HG02885 (cell line): ENCODE measurements around the gene SRBD1.
A peak's percentile ranks its signal among the peaks of the same experiment; 100 is the strongest.

ENCODE experiments used
- ATAC-seq: cut with Tn5 transposase; IDR thresholded peaks from one replicate; pipeline ENCODE4 v1.9.1; 2021; ENCODE audit warnings: mild to moderate bottlenecking; ENCODE audit not compliant: unreplicated experiment, poor library complexity

Gene SRBD1

DNA sequence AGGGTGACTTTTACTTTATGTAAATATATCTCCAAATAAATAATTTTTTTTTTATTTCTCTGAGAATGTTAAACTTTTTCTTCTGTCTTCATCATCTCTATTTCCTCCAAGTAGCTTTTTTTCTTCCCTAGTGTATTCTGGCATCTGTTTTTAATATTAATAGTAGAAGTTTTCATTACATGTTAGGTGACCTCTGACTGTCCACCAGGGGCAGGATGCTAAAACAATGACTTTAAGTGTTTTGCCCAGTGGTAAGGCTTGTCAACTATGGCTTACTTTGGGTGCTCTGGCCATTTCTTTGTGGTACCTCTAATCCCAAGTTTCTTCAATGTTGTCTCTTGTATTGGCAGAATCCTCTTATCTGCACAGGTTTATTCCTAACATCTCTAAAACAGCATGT, 127.1 kb downstream of the SRBD1 start:
- no peak for ATAC-seq

DNA sequence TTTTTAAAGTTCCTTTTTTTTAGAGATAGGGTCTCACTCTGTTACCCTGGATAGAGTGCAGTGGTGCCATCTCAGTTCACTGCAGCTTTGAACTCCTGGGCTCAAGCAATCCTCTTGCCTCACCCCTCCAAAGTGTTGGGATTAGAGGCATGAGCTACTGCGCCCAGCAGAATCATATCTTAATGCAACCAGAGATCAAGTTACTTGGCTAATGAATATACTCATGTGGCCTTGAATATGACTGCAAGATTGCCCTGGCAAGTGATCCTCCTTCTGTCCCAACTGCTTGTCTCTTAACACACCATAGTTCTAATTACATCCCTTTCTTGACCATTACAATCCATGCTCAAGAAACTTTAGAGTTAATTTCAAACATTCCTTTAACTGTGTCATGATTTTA, 133.5 kb downstream of the SRBD1 start:
- no peak for ATAC-seq

DNA sequence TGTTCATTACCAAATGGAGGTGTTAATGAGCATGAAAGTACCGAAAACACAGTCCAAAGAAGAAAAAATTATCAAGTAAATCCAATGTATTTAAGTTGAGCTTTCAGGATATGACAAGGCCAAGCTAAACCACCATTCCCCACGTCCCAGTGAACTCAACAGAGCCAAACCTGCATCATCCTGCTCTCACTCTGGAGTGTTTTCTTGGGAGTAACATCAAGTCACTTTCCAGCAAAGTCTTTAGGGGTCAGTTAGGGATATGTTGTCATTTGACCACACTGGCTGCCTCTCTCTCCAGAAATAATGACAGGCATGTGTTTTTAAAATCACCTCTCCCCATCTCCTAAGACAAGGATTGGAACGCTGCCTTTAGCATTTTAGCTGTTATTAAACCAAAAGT, 140.5 kb downstream of the SRBD1 start:
- no peak for ATAC-seq

- ATAC-seq, result peak; percentile 51
Measured at GRCh38 chr2:45469314-45470099, 141.6 kb downstream of the SRBD1 start.

GRCh38 chr2:45468279-45468678, 142.8 kb downstream of the SRBD1 start:
- ATAC-seq, result no peak

DNA sequence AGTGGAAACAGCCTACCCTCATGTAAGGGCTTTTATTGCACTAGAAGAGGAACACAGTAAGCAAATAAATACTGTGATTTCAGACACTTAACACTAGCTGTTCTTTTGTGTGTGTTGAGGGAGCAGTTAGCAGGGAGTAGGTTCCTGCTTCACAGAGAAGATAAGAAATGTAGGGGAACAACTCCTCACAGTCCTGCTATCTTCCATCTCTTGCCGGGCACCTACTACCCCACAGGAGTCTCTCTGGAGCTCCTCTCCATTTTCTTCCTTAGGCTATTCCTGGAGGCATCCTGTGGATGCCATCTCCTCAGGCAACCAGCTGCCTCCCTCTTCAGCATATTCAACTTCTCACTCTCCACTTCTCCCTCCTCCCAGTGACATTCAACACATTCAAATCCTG, 145.0 kb downstream of the SRBD1 start:
- no peak for ATAC-seq

GRCh38 chr2:45460825-45461224, 150.2 kb downstream of the SRBD1 start:
- ATAC-seq, result no peak

DNA sequence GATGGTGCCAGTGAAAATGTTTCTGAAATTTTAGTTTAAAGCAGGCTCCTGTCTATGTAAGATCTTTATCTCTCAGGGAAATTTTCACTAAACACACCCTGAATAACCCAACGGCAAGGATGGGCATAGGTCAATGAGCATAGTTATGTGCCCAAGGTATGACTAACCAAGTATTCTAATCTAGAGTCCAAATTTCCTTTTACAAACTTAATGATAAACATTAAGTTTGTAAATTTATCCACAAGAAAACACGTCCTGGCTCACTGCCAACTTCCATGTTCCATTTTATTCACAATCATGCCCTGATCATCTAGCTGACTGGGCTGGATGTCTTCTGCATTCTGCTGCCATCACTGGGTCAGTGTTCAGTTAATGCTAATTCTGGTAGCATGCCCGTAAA, 151.2 kb downstream of the SRBD1 start:
- no peak for ATAC-seq

GRCh38 chr2:45458909-45459563, 152.0 kb downstream of the SRBD1 start:
- no peak for ATAC-seq

DNA sequence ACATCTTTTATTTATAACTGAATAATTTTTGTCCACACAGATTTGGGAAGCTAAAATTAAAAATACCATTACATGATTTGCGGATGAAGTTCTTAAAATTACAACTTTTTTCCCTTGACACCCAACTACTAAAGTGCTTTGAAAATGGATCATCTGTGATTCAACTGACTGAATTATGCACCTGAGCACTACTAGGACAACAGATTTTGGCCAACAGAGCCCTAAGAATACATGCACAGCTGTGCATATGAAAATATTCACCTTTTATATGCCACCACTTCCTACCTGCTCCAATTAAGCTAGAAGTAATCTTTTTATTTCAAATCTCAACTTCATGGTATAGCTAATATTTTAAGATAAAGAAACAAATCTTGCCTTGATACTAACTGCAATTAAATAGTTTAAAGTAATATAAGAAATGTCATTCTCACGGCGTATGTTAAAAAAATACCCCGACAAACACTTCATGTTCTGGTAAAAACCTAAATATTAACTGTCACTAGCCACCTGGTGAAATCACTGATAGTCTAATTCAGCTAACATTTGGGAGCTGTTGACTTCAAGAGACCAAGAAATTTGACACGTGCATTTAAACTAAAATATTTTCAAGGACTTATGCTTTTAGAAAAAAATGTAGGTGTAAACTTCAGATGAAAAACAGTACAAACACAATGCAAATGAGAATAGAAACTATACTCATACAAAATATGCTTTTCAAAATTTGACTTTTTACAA, 153.7 kb downstream of the SRBD1 start:
- ATAC-seq, result no peak

DNA sequence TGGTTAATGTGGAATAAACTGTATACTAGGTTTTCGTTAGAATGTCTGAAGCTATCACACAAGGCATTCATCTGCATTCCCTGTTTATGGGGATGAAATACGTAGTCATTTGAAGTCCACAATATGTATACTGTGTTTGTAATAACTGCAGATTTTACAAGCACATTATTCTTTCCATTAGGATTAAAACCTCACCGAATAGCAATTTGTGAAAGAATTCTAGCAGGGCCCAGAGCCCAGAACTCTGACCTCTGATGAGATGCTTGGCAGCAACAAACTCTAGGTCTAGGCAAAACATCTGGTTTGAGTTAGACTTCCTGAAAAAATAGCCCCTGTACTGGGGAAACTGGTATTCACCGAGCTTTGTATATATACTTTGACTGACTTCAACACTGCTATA, 158.2 kb downstream of the SRBD1 start:
- no peak for ATAC-seq

- no peak for ATAC-seq
Measured at GRCh38 chr2:45450634-45451033, 160.4 kb downstream of the SRBD1 start.

GRCh38 chr2:45448217-45448616, 162.8 kb downstream of the SRBD1 start:
- ATAC-seq, result no peak

DNA sequence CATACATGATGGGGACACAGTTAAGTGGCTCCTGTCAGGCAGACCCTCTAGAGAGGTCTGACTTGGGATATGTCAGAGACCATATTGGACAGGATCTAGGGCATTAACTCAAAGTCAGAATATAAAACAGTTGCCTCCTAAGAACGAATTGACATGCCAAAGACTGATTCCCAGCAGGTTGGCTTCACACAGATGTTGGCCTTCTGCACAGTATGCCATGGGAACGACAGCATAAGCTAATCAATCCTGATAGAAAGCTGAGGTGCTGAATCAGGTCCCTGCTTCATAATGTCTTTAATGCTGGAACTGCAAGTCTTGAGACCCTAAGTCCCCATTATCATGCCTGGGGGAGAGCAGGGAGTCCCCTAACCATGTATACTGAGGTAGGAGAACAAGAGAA, 165.1 kb downstream of the SRBD1 start:
- ATAC-seq, result no peak

DNA sequence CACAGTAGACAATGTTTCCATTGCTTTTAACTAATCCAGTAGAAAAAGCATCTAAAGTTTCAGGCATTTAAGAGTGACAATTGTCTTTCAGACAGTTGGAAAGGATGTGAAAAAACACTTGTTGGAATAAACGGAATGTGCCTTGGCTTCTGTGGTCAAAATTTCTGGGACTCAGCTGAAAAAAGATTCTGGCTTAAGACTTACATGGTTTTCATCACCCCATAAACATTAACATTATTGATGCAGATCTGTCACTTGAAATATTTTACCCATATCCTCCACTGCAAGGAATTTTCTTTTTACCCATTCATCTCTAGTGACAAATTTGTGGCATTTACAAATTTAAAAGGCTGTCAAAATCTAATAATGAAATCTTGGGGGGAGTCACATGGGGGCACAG, 166.0 kb downstream of the SRBD1 start:
- no peak for ATAC-seq

- ATAC-seq, result no peak
Measured at GRCh38 chr2:45443012-45443411, 168.1 kb downstream of the SRBD1 start.

GRCh38 chr2:45442026-45442425, 169.0 kb downstream of the SRBD1 start:
- ATAC-seq, result no peak

DNA sequence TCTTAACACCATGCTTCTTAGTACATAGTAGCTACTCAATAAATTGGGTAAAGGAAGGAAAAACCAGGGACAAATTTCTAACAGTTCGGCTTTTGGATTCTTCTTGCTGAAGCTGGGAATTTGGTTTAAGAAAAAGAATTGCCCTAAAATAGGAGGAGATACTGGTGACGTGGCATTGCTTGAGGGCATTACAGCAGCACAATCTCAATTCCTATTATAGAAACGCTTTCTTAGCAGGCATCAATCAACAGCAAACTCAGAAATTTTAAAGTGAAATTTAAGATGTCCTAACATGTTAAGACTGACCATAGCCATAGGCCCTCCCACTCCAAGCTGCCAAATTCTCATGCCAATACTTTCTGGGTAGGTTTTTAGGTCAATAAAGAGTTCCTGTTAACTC, 169.5 kb downstream of the SRBD1 start:
- ATAC-seq, result no peak

- peak; percentile 51 for ATAC-seq
Measured at GRCh38 chr2:45439788-45440773, 171.0 kb downstream of the SRBD1 start.
